K562 (cell line): ENCODE results near the gene TEKT2. TPM values are rescaled to one million over a fixed set of nuclear protein-coding genes. Genes with fewer than 3 reads are reported as not detected.

Experiments
- ARNT ChIP-seq, 2 experiments: fragments of 450-650 bp; IDR thresholded peaks; 2 replicates each; pipeline ENCODE4 v1.6.1; 2016; ENCODE audit warnings: mild to moderate bottlenecking in 1 of 2
- BRD9 ChIP-seq: fragments of 450-650 bp; IDR thresholded peaks from 2 replicates; pipeline ENCODE4 v1.6.1; 2018; ENCODE audit warnings: low read depth; ENCODE audit not compliant: partially characterized antibody
- KLF1 ChIP-seq: fragments of 450-650 bp; IDR thresholded peaks from 2 replicates; pipeline ENCODE4 v1.6.1; 2016; ENCODE audit warnings: missing genetic modification characterization, missing compliant biosample characterization
- MAX ChIP-seq: sonication (generic); formaldehyde crosslinking; IDR thresholded peaks from 2 replicates; pipeline ENCODE4 v1.9.0; 2022; ENCODE audit warnings: mild to moderate bottlenecking, missing genetic modification reagents
- MLLT1 ChIP-seq, 2 experiments: fragments of 450-650 bp; IDR thresholded peaks; 2 replicates each; pipeline ENCODE4 v1.6.1; 2016
- NUFIP1 ChIP-seq: fragments of 450-650 bp; IDR thresholded peaks from 2 replicates; pipeline ENCODE4 v1.6.1; 2018; ENCODE audit not compliant: partially characterized antibody
- PATZ1 ChIP-seq: fragments of 250-450 bp; sonication (Bioruptor Pico); IDR thresholded peaks from 2 replicates; pipeline ENCODE4 v1.5.0; 2020; ENCODE audit warnings: mild to moderate bottlenecking, borderline replicate concordance
- POLR2G ChIP-seq: fragments of 200-400 bp; formaldehyde crosslinking; IDR thresholded peaks from 2 replicates; pipeline ENCODE4 v1.6.1; 2017; ENCODE audit warnings: low read depth, mild to moderate bottlenecking, antibody characterized with exemption, low read length, moderate library complexity
- RAD21 ChIP-seq, 2 experiments: fragments of 250-450 bp in 1 of 2; fragments of 450-650 bp in 1 of 2; sonication (Bioruptor Pico) in 1 of 2; formaldehyde crosslinking in 1 of 2; IDR thresholded peaks in 1 of 2; conservative IDR thresholded peaks in 1 of 2; 2 replicates each; pipeline versions ENCODE4 v1.4.0 to v1.8.0; 2020 to 2022; ENCODE audit warnings: mild to moderate bottlenecking in 2 of 2, moderate library complexity in 1 of 2
- RNF219 ChIP-seq: fragments of 250-450 bp; sonication (Bioruptor Pico); IDR thresholded peaks from 2 replicates; pipeline ENCODE4 v1.5.0; 2022; ENCODE audit warnings: mild to moderate bottlenecking
- TEAD2 ChIP-seq: fragments of 450-650 bp; IDR thresholded peaks from 2 replicates; pipeline ENCODE4 v1.6.1; 2016; ENCODE audit warnings: missing genetic modification characterization, control low read depth, missing compliant biosample characterization
- TFAP4 ChIP-seq: sonication (generic); formaldehyde crosslinking; IDR thresholded peaks from 2 replicates; pipeline ENCODE4 v1.8.0; 2022; ENCODE audit warnings: missing genetic modification reagents, mild to moderate bottlenecking, moderate library complexity, borderline replicate concordance
- USF1 ChIP-seq: sonication (generic); formaldehyde crosslinking; IDR thresholded peaks from 2 replicates; pipeline ENCODE4 v1.9.0; 2022; ENCODE audit warnings: mild to moderate bottlenecking, missing genetic modification reagents
- ZBTB33 ChIP-seq: sonication (generic); formaldehyde crosslinking; IDR thresholded peaks from 2 replicates; pipeline ENCODE4 v1.8.1; 2023; ENCODE audit warnings: mild to moderate bottlenecking, missing genetic modification reagents
- ZC3H11A ChIP-seq: IDR thresholded peaks from 2 replicates; pipeline ENCODE4 v1.6.1; 2012; ENCODE audit warnings: low read depth, low read length, improper control_type of control experiment
- ZNF282 ChIP-seq: sonication (generic); formaldehyde crosslinking; IDR thresholded peaks from 2 replicates; pipeline ENCODE4 v1.8.1; 2023; ENCODE audit warnings: missing genetic modification reagents
- polyA plus RNA-seq, 8 experiments: library from polyadenylated mRNA; depleted of rRNA in 4 of 8; stranded (reverse) in 5 of 8; unstranded in 3 of 8; fragments of >200 nt; fragmentation: Nextera tagmentation in 2 of 8; fragmentation: Illumina TruSeq in 1 of 8; extraction: Ambion mirVana in 2 of 8; extraction: Trizol in 1 of 8; gene quantifications; 2 replicates each; pipeline versions ENCODE4 v1.2.1 to v1.2.3, GENCODE V29; 2011 to 2014; ENCODE audit warnings: inconsistent platforms in 1 of 8, missing spikeins in 1 of 8
- total RNA-seq, 7 experiments: library from RNA; depleted of rRNA in 6 of 7; stranded (reverse); fragments of >200 nt in 6 of 7; fragmentation: Illumina TruSeq in 2 of 7; extraction: Trizol in 2 of 7; gene quantifications; 2 replicates each; pipeline versions ENCODE4 v1.2.1 to v1.2.3, GENCODE V29; 2011 to 2021; ENCODE audit warnings: low replicate concordance in 1 of 7

The TEKT2 gene
- total and polyA plus RNA-seq, 9 of the 15 experiments (the other 6 are each of a cell fraction or from before 2014, with no cell fraction given), result 0.06 to 0.94 (median 0.30) TPM; not detected in 1

- TF ChIP-seq KLF1 (tag) (no peak), USF1 (CRISPR knock-in tag) (peak; percentile 78), ZBTB33 (CRISPR knock-in tag) (no peak), BRD9 (no peak), MLLT1 (IDR thresholded peaks at IDR 0.05) (no peak), RAD21 (CRISPR knock-in tag; conservative IDR thresholded peaks at IDR 0.05 in 1 of 2, IDR thresholded peaks at IDR 0.05 in 1 of 2) (peak in 1 of 2 experiments; percentile 30; a peak in 1 of 4 replicates), TFAP4 (CRISPR knock-in tag) (0 out of 2 replicates have a peak, but pooled peaks have one; percentile 18), RNF219 (no peak), ZC3H11A (no peak), ARNT (IDR thresholded peaks at IDR 0.05) (no peak), PATZ1 (no peak), MAX (CRISPR knock-in tag) (peak; percentile 70), NUFIP1 (no peak), POLR2G (peak; percentile 45), ZNF282 (no peak), TEAD2 (tag) (no peak)
Observed at GRCh38 chr1:36096500-36097432, 12.9 kb downstream of the TEKT2 start (continued).
